ENCODE measurements around the gene PPP6R1. TPM values are rescaled to one million over a fixed set of nuclear protein-coding genes. Genes with fewer than 3 reads are reported as not detected.
A peak's percentile ranks its signal among the peaks of the same experiment; 100 is the strongest.
"Not testable (repeated sequence)": the region's sequence is repeated elsewhere in the genome, so short reads cannot be mapped to it uniquely, and the experiment has no call there.

The PPP6R1 gene
- total RNA-seq, 1 donor from 2014 or later: 11.0 TPM

GRCh38 chr19:55226788-55227187, 32.0 kb downstream of the PPP6R1 start:
- H3K27me3 ChIP-seq (ENCODE audit: control insufficient read depth in 3 of 3, insufficient read depth in 3 of 3, low read length in 3 of 3): no peaks in the 10 kb centered on the region
- H3K27ac ChIP-seq (ENCODE audit: low read depth, low read length): no peak overlapping the region
- no peaks in the 10 kb centered on the region for H3K9me3 ChIP-seq (ENCODE audit: control insufficient read depth in 3 of 3, low read length in 3 of 3)
- no peak overlapping the region for H3K9ac ChIP-seq (ENCODE audit: low read depth in 1 of 3, low read length in 3 of 3)
- no peak overlapping the region for H3K4me3 ChIP-seq (ENCODE audit: low read length in 3 of 3)
- H3K36me3 ChIP-seq (ENCODE audit: control insufficient read depth in 3 of 3, insufficient read depth in 3 of 3, low read length in 3 of 3): peaks cover 24 to 43% (median 39%) of the 10 kb centered on the region in 3 donors
- H3K4me1 ChIP-seq (ENCODE audit: control insufficient read depth in 3 of 3, insufficient read depth in 3 of 3, low read length in 3 of 3): no peaks in the 10 kb centered on the region

DNA sequence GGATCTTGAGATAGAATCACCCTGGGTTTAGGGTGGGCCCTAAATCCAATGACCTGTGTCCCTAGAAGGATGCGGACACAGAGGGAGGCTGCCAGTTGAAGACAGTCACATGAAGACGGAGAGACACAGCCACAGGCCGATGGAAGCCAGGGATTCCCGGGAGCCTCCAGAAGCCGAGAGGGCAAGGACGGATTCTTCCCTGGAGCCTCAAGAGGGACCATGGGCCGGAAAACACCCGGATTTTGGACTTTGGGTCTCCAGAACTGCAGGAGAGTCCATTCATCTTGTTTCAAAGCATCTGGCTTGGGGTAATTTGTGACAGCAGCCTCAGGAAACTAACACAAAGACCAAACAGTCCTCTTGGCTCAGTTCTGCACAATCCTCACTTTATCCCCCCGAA, 32.5 kb downstream of the PPP6R1 start:
- H3K4me1 ChIP-seq (ENCODE audit: control insufficient read depth in 3 of 3, insufficient read depth in 3 of 3, low read length in 3 of 3): no peaks in the 10 kb centered on the region
- H3K4me3 ChIP-seq (ENCODE audit: low read length in 3 of 3): no peak overlapping the region
- no peaks in the 10 kb centered on the region for H3K27me3 ChIP-seq (ENCODE audit: control insufficient read depth in 3 of 3, insufficient read depth in 3 of 3, low read length in 3 of 3)
- no peak overlapping the region for H3K9ac ChIP-seq (ENCODE audit: low read depth in 1 of 3, low read length in 3 of 3)
- H3K27ac ChIP-seq (ENCODE audit: low read depth, low read length): no peak overlapping the region
- peaks cover 19 to 38% (median 34%) of the 10 kb centered on the region in 3 donors for H3K36me3 ChIP-seq (ENCODE audit: control insufficient read depth in 3 of 3, insufficient read depth in 3 of 3, low read length in 3 of 3)
- H3K9me3 ChIP-seq (ENCODE audit: control insufficient read depth in 3 of 3, low read length in 3 of 3): no peaks in the 10 kb centered on the region

GRCh38 chr19:55225415-55225958, 33.3 kb downstream of the PPP6R1 start:
- Histone ChIP-seq H3K27me3 (ENCODE audit: control insufficient read depth in 3 of 3, insufficient read depth in 3 of 3, low read length in 3 of 3) (no peaks in the 10 kb centered on the region), H3K36me3 (ENCODE audit: control insufficient read depth in 3 of 3, insufficient read depth in 3 of 3, low read length in 3 of 3) (peaks cover 12 to 31% (median 28%) of the 10 kb centered on the region in 3 donors), H3K9ac (ENCODE audit: low read depth in 1 of 3, low read length in 3 of 3) (no peak overlapping the region), H3K27ac (ENCODE audit: low read depth, low read length) (no peak overlapping the region), H3K4me3 (ENCODE audit: low read length in 3 of 3) (no peak overlapping the region), H3K9me3 (ENCODE audit: control insufficient read depth in 3 of 3, low read length in 3 of 3) (peaks cover 0 to under 1% (median 0%) of the 10 kb centered on the region in 3 donors), H3K4me1 (ENCODE audit: control insufficient read depth in 3 of 3, insufficient read depth in 3 of 3, low read length in 3 of 3) (no peaks in the 10 kb centered on the region)

DNA sequence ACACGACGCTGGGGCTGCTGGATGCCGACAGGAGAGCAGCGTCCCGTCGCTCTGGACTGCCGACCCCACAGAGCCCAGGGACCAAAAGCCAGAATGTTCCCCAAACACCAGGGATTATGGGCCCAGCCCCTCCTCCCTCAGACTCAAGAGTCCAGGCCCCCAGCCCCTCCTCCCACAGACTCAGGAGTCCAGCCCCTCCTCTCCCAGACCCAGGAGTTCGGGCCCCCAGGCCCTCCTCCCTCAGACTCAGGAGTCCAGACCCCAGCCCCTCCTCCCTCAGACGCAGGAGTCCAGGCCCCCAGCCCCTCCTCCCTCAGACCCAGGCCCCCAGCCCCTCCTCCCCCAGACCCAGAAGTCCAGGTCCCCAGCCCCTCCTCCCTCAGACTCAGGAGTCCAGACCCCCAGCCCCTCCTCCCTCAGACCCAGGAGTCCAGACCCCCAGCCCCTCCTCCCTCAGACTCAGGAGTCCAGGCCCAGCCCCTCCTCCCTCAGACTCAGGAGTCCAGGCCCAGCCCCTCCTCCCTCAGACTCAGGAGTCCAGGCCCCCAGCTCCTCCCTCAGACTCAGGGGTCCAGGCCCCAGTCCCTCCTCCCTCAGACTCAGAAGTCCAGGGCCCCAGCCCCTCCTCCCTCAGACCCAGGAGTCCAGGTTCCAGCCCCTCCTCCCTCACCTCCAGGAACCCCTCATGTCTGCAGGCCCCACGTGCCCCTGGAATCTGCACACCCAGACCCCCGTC, 34.0 kb downstream of the PPP6R1 start:
- H3K27me3 ChIP-seq (ENCODE audit: control insufficient read depth in 3 of 3, insufficient read depth in 3 of 3, low read length in 3 of 3); H3K9me3 ChIP-seq (ENCODE audit: control insufficient read depth in 3 of 3, low read length in 3 of 3); H3K27ac ChIP-seq (ENCODE audit: low read depth, low read length); H3K4me1 ChIP-seq (ENCODE audit: control insufficient read depth in 3 of 3, insufficient read depth in 3 of 3, low read length in 3 of 3); H3K9ac ChIP-seq (ENCODE audit: low read depth in 1 of 3, low read length in 3 of 3); H3K4me3 ChIP-seq (ENCODE audit: low read length in 3 of 3): not testable (repeated sequence)
- H3K36me3 ChIP-seq (ENCODE audit: control insufficient read depth in 3 of 3, insufficient read depth in 3 of 3, low read length in 3 of 3): peaks cover 10 to 27% (median 27%) of the 10 kb centered on the region in 3 donors

- Histone ChIP-seq H3K27ac (ENCODE audit: low read depth, low read length) (no peak overlapping the region), H3K27me3 (ENCODE audit: control insufficient read depth in 3 of 3, insufficient read depth in 3 of 3, low read length in 3 of 3) (no peaks in the 10 kb centered on the region), H3K9ac (ENCODE audit: low read depth in 1 of 3, low read length in 3 of 3) (no peak overlapping the region), H3K4me1 (ENCODE audit: control insufficient read depth in 3 of 3, insufficient read depth in 3 of 3, low read length in 3 of 3) (no peaks in the 10 kb centered on the region), H3K9me3 (ENCODE audit: control insufficient read depth in 3 of 3, low read length in 3 of 3) (peaks cover 0 to 4% (median 0%) of the 10 kb centered on the region in 3 donors), H3K4me3 (ENCODE audit: low read length in 3 of 3) (no peak overlapping the region), H3K36me3 (ENCODE audit: control insufficient read depth in 3 of 3, insufficient read depth in 3 of 3, low read length in 3 of 3) (peaks cover 7 to 21% (median 20%) of the 10 kb centered on the region in 3 donors)
Observed at GRCh38 chr19:55224038-55224665, 34.7 kb downstream of the PPP6R1 start.

DNA sequence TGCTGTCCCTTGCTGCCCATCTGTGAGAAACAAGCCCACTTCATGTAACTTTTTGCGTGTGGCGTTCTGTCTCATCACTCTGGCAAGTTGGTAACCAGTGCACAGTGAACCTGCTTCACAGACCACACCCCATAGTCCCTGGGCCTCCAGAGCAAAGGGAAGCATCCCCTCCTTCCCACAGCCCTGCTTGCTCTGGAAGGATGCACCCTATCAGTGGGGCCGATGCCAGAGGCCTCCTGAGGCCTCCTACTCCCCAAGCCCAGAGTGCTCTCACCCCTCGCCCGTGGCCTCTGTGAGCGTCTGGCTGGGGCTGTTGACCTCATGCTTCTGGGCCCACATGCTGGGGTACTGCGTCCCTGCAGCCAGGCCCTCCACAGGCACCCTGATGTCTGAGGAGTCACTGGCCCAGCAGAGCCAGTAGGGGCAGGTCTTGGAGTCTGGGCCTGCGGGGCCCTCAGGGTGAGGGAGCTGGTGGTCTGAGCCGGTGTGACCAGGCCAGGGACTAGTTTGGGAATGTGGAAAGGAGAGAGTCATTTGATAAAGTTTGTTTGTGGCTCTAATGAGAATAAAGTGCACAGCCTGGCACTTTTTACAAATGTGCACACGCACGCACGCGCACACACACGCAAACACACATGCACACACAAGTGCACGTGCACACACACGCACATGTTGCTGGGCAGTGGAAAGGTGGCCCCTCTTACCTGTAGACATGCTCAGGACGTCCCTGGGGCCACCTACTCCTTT, 35.4 kb downstream of the PPP6R1 start:
- no peak overlapping the region for H3K4me3 ChIP-seq (ENCODE audit: low read length in 3 of 3)
- H3K9me3 ChIP-seq (ENCODE audit: control insufficient read depth in 3 of 3, low read length in 3 of 3): peaks cover 0 to 4% (median 0%) of the 10 kb centered on the region in 3 donors
- H3K4me1 ChIP-seq (ENCODE audit: control insufficient read depth in 3 of 3, insufficient read depth in 3 of 3, low read length in 3 of 3): no peaks in the 10 kb centered on the region
- peaks cover 0 to 20% (median 16%) of the 10 kb centered on the region in 3 donors for H3K36me3 ChIP-seq (ENCODE audit: control insufficient read depth in 3 of 3, insufficient read depth in 3 of 3, low read length in 3 of 3)
- no peak overlapping the region for H3K27ac ChIP-seq (ENCODE audit: low read depth, low read length)
- no peak overlapping the region for H3K9ac ChIP-seq (ENCODE audit: low read depth in 1 of 3, low read length in 3 of 3)
- H3K27me3 ChIP-seq (ENCODE audit: control insufficient read depth in 3 of 3, insufficient read depth in 3 of 3, low read length in 3 of 3): no peaks in the 10 kb centered on the region

- Histone ChIP-seq H3K27me3 (ENCODE audit: control insufficient read depth in 3 of 3, insufficient read depth in 3 of 3, low read length in 3 of 3) (no peaks in the 10 kb centered on the region), H3K9me3 (ENCODE audit: control insufficient read depth in 3 of 3, low read length in 3 of 3) (peaks cover 0 to 4% (median 0%) of the 10 kb centered on the region in 3 donors), H3K36me3 (ENCODE audit: control insufficient read depth in 3 of 3, insufficient read depth in 3 of 3, low read length in 3 of 3) (no peaks in the 10 kb centered on the region), H3K9ac (ENCODE audit: low read depth in 1 of 3, low read length in 3 of 3) (no peak overlapping the region), H3K27ac (ENCODE audit: low read depth, low read length) (no peak overlapping the region), H3K4me1 (ENCODE audit: control insufficient read depth in 3 of 3, insufficient read depth in 3 of 3, low read length in 3 of 3) (peaks cover 0 to 10% (median 3%) of the 10 kb centered on the region in 3 donors), H3K4me3 (ENCODE audit: low read length in 3 of 3) (no peak overlapping the region)
Observed at GRCh38 chr19:55220525-55220924, 38.3 kb downstream of the PPP6R1 start.

GRCh38 chr19:55216461-55217198, 42.2 kb downstream of the PPP6R1 start:
- peaks cover 0 to 10% (median 3%) of the 10 kb centered on the region in 3 donors for H3K4me1 ChIP-seq (ENCODE audit: control insufficient read depth in 3 of 3, insufficient read depth in 3 of 3, low read length in 3 of 3)
- H3K27me3 ChIP-seq (ENCODE audit: control insufficient read depth in 3 of 3, insufficient read depth in 3 of 3, low read length in 3 of 3): peaks cover 0 to 13% (median 4%) of the 10 kb centered on the region in 3 donors
- peak overlapping the region; percentile 54 to 67 (median 63) for H3K4me3 ChIP-seq (ENCODE audit: low read length in 3 of 3)
- H3K36me3 ChIP-seq (ENCODE audit: control insufficient read depth in 3 of 3, insufficient read depth in 3 of 3, low read length in 3 of 3): no peaks in the 10 kb centered on the region
- H3K9me3 ChIP-seq (ENCODE audit: control insufficient read depth in 3 of 3, low read length in 3 of 3): peaks cover 0 to 6% (median 5%) of the 10 kb centered on the region in 3 donors
- H3K27ac ChIP-seq (ENCODE audit: low read depth, low read length): peak overlapping the region; percentile 23
- peak overlapping the region in 1 of 3 donors; percentile 20 for H3K9ac ChIP-seq (ENCODE audit: low read depth in 1 of 3, low read length in 3 of 3)

GRCh38 chr19:55213547-55213946, 45.3 kb downstream of the PPP6R1 start:
- no peak overlapping the region for H3K4me3 ChIP-seq (ENCODE audit: low read length in 3 of 3)
- peaks cover 0 to 5% (median 2%) of the 10 kb centered on the region in 3 donors for H3K9me3 ChIP-seq (ENCODE audit: control insufficient read depth in 3 of 3, low read length in 3 of 3)
- H3K27ac ChIP-seq (ENCODE audit: low read depth, low read length): no peak overlapping the region
- no peak overlapping the region for H3K9ac ChIP-seq (ENCODE audit: low read depth in 1 of 3, low read length in 3 of 3)
- H3K27me3 ChIP-seq (ENCODE audit: control insufficient read depth in 3 of 3, insufficient read depth in 3 of 3, low read length in 3 of 3): peaks cover 0 to 13% (median 4%) of the 10 kb centered on the region in 3 donors
- H3K36me3 ChIP-seq (ENCODE audit: control insufficient read depth in 3 of 3, insufficient read depth in 3 of 3, low read length in 3 of 3): no peaks in the 10 kb centered on the region
- peaks cover 0 to 10% (median 3%) of the 10 kb centered on the region in 3 donors for H3K4me1 ChIP-seq (ENCODE audit: control insufficient read depth in 3 of 3, insufficient read depth in 3 of 3, low read length in 3 of 3)
